GM18511 (cell line): Measurements from ENCODE around the gene RRN3.
"Not testable (repeated sequence)": the region's sequence is repeated elsewhere in the genome, so short reads cannot be mapped to it uniquely, and the experiment has no call there.

Experiments
- ATAC-seq: cut with Tn5 transposase; IDR thresholded peaks from one replicate; pipeline ENCODE4 v1.9.1; 2021; ENCODE audit warnings: mild to moderate bottlenecking, moderate library complexity; ENCODE audit not compliant: unreplicated experiment

The RRN3 gene

DNA sequence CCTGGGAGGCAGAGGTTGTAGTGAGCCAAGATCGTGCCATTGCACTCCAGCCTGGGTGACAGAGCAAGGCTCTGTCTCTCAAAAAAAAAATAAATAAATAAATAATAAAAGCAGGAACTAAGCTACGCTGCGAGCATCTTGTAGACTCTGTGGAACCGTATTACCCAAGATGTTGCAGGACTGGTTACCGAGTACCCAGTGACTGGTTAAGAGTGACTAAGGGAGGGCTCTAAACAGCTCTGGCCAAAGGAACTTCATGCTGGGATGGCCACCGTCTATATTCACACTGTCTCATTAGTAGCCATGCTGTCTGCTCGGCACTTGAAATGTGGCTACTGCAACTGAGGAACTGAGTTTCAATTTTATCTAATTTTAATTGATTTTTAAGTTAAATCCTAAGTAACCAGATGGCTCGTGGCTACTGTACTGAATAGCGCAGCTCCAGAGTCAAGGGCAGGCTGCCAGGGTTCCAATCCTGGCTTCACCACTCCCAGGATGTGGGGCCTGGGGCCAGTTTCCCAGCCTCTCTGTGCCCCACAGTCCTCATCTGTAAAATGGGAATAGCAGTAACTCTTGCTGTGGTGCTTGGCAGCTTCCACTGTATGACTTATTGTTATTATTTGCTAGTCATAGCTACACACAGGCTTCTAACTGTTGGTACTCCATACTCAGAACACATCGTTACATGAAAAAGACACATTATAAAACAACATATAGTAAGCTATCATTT lies 41.2 kb downstream of the RRN3 start:
- no peak for ATAC-seq

DNA sequence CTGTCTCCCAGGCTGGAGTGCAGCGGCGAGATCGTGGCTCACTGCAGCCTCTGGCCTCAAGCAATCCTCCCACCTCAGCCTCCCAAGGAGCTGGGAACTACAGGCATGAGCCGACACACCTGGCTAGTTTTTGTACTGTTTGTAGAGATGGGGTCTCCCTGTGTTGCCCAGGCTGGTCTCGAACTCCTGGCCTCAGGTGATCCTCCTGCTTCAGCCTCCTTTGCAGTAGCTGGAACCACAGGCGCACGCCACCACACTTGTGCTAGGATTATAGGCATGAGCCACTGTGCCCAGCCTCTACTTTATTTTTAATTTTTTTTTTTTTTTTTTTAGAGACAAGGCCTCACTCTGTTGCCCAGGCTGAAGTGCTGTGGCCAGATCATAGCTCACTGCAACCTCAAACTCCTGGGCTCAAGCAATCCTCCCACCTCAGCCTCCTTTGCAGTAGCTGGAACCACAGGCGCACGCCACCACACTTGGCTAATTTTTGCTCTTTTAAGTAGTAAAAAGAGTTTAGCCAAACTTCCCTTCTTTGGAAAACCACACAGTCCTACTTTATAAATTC lies 42.6 kb downstream of the RRN3 start:
- ATAC-seq = no peak

DNA sequence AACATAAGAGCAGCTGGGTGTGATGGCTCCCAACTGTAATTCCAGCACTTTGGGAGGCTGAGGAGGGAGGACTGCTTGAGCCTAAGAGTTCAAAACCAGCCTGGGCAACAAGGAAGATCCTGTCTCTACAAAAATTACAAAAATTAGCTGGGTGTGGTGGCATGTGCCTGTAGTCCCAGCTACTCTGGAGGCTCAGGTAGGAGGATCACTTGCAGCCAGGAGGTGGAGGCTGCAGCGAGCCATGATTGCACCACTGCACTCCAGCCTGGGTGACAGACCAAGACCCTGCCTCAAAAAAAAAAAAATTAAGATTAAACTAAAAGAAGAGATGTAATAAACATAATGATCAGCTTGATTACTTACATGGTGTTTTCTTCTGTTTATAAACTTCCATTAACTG lies 43.6 kb downstream of the RRN3 start:
- ATAC-seq = not testable (repeated sequence)

DNA sequence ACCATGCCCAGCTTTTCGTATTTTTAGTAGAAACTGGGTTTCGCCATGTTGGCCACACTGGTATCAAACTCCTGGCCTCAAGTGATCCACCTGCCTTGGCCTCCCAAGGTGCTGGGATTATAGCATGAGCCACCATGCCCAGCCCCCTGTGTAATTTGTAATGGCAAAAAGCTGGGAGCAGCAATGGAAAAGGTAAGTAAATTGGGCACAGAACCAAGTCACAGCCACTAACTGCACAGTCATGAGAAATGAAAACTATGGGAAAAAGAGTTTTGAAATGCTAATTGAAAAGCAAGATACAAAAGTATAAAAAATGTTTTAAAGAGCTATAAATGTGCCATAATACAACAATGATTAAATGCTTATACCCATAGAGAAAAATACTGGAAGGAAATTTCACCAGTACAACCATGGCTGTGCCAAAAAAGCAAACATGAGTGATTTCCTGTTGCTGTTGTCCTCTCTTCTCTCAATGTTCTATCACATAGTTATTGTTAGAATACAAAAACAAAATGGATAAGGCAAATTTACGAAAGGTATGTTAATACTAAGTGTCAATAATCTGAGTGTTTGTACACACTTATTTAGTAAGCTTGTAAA lies 44.4 kb downstream of the RRN3 start:
- no peak for ATAC-seq

DNA sequence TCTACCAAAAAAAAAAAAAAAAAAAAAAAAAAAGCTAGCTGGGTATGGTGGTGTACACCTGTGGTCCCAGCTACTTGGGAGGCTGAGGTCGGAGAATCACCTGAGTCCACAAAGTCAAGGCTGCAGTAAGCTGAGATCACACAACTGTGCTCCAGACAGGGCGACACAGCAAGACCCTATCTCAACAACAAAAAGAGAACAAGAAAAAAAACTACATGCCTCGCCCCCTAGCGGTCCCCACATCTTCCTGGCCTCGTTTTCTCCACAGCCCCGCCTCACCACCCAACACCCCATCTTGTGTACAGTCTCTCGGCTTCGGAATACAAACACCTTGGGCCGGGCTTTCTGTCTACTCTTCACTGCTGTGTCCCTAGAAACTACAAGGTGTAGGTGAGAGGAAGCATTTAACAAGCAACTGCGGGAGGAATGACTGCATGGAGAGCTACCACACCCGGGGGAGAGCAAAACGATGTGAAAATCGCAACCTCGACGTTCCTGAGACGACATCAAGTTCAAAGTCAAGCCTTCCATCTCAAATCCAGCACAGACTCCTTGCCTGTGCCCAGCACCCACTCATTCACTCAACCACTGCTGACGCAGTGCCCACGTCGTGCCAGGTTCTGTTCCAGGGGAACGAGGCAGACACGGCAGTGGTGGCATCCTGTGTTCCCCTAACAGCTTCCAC lies 47.2 kb downstream of the RRN3 start:
- no peak for ATAC-seq

DNA sequence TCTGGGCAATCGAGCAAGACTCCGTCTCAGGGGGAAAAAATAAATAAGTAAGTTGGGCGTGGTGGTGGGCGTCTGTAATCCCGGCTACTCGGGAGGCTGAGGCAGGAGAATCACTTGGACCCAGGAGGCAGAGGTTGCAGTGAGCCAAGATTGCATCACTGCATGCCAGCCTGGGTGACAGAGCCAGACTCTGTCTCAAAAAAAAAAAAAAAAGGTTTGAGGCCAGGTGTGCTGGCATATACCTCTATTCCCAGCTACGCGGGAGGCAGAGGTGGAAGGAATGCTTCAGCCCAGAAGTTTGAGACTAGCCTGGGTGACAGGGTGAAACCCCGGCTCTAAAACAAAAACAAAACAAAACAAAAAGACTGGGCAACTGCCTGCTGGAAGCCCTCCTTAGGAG lies 48.8 kb downstream of the RRN3 start:
- not testable (repeated sequence) for ATAC-seq

DNA sequence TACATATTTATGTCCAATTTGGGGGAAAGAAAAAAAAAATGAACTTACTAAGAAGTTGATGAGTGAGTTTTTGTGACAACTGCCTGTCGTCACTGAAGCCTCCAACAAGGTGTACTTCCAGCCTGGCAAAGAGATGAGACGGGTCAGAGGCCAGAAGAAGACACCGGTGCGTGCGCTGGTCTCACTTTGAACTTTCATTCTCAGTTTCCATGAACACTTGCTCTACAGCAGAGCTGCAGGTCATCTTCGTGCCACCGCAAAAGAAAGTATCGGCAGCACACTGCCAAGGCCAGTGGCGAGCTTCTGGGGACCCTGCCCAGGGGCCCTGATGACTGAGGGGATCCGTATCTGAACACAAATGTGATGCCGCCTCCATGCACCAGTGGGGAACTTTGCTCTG lies 49.8 kb downstream of the RRN3 start:
- no peak for ATAC-seq

DNA sequence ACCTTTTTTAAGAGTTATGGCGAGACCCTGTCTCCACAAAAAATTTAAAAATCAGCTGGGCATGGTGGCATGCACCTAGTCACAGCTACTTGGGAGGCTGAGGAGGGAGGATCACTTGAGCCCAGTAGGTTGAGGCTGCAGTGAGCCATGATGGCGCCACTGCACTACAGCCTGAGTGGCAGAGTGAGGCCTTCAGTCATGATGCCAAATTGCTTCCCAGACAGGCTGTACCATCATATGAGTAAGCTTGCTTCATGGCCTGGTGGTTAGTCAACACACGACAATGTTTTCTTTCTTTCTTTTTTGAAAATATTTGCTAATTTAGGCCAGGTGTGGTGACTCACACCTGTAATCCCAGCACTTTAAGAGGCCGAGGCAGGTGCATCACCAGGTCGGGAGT lies 50.7 kb downstream of the RRN3 start:
- ATAC-seq = no peak

DNA sequence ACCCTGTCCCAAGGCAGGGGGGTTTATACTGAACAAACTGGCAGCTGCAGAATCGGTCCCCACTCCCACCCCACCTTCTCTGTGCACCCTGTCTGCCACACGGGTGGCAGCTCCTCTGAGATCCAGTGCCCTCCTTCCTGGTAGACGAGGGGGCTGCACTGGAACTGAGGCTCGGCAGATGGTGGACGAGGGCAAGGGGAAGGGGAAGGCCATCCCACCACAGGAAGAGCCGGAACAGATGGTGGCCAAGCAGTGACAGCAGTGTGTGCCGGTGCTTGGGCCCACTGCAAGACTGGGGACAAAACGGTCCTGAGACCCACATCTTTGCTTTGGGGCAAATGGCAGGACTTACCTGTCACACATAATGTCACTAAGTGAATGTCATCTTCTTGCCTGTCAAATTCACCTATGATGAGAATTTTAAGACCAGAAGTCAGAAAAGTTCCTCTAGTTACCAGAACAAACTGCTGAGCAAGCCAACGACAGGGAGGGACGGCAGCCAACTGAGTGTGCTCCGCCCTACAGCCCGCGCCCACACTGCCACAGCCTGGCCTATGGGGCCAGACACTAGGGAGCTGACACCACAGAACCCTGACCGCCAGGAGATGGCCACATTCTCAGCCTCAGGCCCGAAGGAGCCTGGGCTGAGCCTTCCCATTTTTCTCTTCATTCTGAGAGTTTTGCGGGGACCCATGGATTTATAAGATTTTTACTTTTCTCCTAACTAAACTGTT lies 52.6 kb downstream of the RRN3 start:
- ATAC-seq = no peak

DNA sequence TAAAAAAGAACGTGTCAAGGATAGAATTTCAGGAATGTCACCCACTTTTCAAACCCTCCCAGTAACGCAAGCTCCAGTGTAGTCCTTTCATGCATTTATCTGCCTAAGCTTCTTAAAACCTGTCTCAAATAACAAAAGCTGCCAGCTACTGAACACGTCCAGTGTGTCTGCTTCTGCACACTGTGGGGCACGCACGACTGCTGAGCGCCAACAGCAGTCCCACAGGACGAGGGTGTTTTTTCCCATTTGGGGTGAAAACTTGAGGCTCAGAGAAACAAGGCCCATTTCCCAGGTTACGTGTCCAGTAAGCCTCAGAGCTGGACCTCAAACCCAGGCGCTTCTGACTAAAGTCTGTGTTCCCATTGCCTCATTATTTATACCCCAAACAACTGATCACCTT lies 55.4 kb downstream of the RRN3 start:
- ATAC-seq = no peak

DNA sequence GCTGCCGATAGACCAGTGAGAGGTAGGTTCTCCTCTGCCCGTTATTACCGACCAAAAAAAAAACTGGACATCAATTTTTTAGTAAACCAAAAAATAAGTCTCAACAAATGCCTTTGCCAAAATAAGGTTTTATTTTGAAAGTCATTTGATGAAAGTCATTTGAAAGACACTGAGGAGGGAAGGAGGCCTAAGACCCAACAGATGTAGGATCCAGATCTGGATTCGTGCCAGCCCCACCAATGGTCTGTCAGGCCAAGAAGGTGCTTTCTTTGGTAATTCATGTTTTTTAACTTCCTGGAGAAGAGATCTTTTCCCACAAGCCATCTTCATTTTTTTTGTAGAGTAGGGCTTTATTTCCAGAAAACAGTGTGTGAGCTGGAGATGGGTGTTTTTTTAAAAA lies 56.3 kb downstream of the RRN3 start:
- no peak for ATAC-seq

DNA sequence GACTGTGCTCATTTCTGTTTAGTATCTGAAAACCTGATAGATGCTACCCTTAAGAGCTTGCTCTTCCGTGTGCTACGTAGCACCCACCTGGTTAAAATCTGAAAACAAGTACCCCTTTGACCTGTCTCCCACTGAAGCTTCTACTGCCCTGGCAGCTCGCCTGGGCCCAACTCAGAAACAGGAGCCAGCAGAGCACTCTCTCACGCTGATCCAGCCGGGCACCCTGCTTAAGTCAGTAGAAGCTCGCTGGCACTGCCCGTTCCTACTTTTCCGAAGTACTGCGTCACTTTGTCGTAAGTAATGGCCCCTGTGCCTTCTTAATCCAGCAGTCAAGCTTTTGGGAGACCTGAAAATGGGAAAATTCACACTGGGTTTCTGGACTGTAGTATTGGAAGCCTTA lies 57.1 kb downstream of the RRN3 start:
- no peak for ATAC-seq

DNA sequence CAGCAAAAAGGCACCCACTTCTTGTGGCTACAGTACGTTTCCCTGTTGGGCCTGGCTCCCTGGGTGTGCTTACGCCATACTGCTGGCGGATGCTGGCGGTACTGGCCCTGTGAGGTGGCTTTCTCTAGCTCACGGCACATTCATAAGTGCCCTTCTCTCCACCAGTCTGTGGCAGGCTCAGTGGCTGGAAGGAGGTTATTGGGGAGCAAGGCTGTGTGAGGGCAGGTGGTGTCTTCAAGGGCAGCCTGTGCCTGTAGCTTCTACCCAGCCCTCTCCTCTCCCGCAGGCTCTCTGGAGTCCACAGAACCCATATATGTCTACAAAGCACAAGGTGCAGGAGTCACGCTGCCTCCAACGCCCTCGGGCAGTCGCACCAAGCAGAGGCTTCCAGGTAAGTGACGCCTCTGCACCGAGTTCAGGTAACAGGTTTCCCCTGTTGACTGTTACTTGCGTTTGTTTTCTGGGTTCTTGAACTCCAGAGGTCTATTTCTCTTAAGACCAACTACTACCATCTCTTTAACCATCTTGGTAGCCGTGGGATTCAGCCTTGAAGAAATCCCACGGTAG lies 58.8 kb downstream of the RRN3 start:
- no peak for ATAC-seq

DNA sequence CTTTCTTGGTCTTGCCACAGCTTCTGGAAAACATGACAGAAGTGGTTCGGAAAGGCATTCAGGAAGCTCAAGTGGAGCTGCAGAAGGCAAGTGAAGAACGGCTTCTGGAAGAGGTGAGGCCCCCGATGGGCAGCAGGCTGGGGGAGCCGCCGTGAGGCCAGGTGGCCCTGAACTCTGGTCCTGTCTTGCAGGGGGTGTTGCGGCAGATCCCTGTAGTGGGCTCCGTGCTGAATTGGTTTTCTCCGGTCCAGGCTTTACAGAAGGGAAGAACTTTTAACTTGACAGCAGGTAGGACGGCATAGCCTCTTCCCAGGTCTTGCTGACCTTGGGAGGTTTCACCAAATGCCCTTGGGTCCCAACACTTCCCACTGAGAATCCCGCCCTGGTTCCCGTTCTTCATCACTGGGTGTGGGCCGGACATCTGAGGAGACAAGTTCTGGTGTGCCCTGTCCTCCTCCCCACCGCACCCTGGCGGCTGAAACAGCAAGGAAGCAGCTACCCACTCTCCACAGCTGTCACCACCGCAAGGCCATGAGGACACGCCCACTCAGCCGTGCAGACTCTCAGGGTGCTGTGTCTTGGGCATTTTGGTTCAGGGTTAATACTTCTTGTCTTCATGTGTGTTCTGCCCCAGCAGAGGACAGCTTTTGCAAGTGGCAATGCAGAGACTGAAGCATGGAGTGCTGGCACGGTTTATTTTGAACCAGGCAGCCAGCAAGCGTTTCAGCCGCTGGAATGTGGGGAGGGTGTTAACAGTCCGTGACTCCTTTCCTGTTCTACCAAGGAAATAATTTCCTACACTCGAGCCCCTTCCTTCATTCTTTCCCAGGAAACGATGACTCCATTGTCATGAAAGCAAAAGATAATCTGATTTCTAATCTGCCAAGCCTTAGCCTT lies 59.6 kb downstream of the RRN3 start:
- ATAC-seq = no peak

DNA sequence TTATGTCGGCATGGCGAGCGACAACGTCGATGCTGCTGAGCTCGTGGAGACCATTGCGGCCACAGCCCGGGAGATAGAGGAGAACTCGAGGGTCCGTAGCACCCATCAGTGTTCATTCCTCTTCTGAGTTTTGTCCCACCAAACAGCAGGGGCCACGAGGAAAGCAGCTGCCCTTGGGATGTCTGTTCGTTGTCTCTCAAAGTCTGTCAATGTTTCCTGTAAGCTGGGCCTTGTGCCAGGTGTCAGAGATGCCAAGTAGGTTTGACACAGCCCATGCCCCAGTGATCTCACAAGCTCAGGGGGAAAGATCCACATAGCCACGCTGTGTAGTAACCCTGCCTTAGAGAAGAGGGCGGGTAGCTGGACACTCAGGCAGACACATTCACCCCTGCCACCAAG lies 60.8 kb downstream of the RRN3 start:
- ATAC-seq = no peak

DNA sequence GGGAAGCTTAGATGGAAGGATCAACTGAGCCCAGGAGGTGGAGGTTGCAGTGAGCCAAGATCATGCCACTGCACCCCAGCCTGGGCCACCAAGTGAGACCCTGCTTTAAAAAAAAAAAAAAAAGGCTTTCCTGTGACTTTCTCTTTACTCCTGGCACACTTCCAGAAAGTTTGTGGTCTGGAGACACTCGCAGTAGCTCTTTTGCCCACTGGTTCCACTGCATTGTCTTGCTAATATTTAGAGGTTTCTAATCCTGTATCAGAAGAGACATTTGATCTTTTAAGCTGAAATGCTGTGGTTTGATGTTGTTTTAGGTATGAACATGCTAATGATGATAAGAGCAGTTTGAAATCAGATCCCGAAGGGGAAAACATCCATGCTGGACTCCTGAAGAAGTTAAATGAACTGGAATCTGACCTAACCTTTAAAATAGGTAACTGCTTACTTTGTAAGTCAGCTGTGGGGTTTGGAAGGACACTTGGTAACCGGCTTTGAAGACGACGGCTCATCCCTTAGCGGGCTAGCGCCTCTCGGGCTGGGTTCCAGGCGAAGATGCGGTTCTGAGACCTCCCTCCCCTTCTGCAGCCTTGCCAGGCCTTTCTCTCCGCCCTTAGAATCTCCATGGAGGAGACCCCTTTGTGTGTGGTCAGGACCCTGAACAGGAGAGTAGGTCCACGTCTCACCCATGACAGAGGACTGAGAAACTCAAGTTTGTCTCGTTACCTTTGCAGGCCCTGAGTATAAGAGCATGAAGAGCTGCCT lies 61.3 kb downstream of the RRN3 start:
- no peak for ATAC-seq

DNA sequence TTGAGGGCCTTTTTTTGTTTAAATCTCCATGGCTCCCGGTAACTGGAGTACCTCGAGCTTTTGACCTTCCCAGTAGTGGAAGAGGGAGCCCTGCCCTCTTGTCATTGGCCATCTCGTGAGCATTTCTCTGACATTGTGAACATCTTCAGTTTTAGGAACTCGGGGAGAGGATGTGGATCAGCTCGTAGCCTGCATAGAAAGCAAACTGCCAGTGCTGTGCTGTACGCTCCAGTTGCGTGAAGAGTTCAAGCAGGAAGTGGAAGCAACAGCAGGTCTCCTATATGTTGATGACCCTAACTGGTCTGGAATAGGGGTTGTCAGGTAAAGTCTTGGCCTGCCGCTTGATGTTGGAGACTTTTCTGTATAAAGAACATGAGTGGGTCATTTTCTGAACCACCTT lies 62.5 kb downstream of the RRN3 start:
- ATAC-seq = no peak

DNA sequence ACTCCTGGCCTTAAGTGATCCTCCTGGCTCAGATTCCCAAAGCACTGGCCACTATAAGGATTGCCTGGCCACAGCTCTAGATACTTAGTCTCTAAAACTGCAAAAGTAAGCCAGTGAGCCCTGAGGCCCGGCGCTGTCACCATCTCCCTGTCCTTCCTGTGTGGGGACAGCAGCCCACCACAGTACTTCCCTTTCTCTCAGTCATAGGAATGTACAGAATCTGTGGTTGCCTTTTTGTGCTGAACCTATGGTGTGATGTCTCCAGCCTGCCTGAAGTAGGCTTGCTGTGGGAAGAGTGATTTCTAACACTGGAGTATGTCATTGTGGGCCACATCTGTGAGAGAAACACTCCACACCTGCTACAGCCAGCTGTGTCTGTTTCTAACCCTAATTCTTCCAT lies 62.9 kb downstream of the RRN3 start:
- no peak for ATAC-seq

DNA sequence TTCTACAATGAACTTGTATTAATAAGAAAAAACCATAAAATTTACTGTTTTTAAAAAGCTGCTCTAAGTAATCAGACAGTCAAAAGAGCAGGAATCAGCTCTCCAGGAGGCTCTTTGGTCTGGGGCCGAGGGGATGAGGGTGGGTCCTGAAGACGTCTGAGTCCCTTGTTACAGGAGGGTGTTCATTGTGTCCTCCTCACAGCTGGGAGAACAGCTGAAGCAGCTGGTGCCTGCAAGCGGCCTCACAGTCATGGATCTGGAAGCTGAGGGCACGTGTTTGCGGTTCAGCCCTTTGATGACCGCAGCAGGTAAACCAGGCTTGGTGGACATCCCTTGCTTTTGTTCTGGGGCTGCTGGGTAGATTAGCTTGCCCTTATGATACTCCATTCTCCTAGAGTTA lies 64.3 kb downstream of the RRN3 start:
- not testable (repeated sequence) for ATAC-seq
